IMR-90 (cell line): ENCODE measurements around the gene ABCC8. TPM values are rescaled to one million over a fixed set of nuclear protein-coding genes. Genes with fewer than 3 reads are reported as not detected.
A peak's percentile ranks its signal among the peaks of the same experiment; 100 is the strongest.

Experiments
- ATAC-seq: fragments of 200-7000 bp; cut with Tn5 transposase; 2 replicates; pipeline ENCODE4 v1.9.1; 2020; ENCODE audit warnings: low read depth, mild to moderate bottlenecking, moderate library complexity
- BruUV-seq: library from RNA; stranded (reverse); fragments of 400-500 nt; replicated peaks from 2 replicates; lab custom pipeline; 2021; lab: Mats Ljungman, UMichigan
- CTCF ChIA-PET: fragments of 300-600 bp; formaldehyde crosslinking; extraction: SDS; loops from one replicate; lab custom pipeline; 2021; ENCODE audit warnings: antibody characterized with exemption; lab: Yijun Ruan, JAX
- POLR2A ChIA-PET: fragments of 300-600 bp; sonication (Branson Sonifier 250); formaldehyde crosslinking; loops from one replicate; lab custom pipeline; 2022; ENCODE audit warnings: antibody characterized with exemption; ENCODE audit not compliant: unreplicated experiment; lab: Charles Lee
- DNase-seq: peaks from one replicate; pipeline ENCODE4 v3.0.0; 2013
- H2AFZ ChIP-seq: replicated peaks from 2 replicates; pipeline ENCODE3; 2013; ENCODE audit warnings: low read length, mild to moderate bottlenecking; ENCODE audit not compliant: poor library complexity
- H2AK5ac ChIP-seq: 2 replicates; pipeline ENCODE4 v1.6.1; 2013; ENCODE audit warnings: low read depth, low read length, inconsistent platforms
- H2AK9ac ChIP-seq: replicated peaks from 2 replicates; pipeline ENCODE3; 2013; ENCODE audit warnings: mild to moderate bottlenecking, low read depth, low read length, moderate library complexity; ENCODE audit not compliant: poor library complexity
- H2BK120ac ChIP-seq: 2 replicates; pipeline ENCODE4 v1.6.1; 2013; ENCODE audit warnings: low read depth, low read length, inconsistent platforms
- H2BK15ac ChIP-seq: 3 replicates; pipeline ENCODE4 v1.6.1; 2013; ENCODE audit warnings: low read depth, low read length, inconsistent platforms
- H2BK20ac ChIP-seq: 2 replicates; pipeline ENCODE4 v1.6.1; 2013; ENCODE audit warnings: low read depth, mild to moderate bottlenecking, inconsistent platforms, low read length, moderate library complexity
- H2BK5ac ChIP-seq: 2 replicates; pipeline ENCODE4 v1.6.1; 2013; ENCODE audit warnings: mild to moderate bottlenecking, low read depth, low read length, inconsistent platforms; ENCODE audit not compliant: poor library complexity, severe bottlenecking
- H3K14ac ChIP-seq: replicated peaks from 2 replicates; pipeline ENCODE4 v1.6.1; 2013; ENCODE audit warnings: low read depth, low read length, inconsistent platforms
- H3K18ac ChIP-seq: 2 replicates; pipeline ENCODE4 v1.6.1; 2013; ENCODE audit warnings: low read depth, low read length, control low read depth
- H3K23ac ChIP-seq: 2 replicates; pipeline ENCODE4 v1.6.1; 2013; ENCODE audit warnings: low read depth, low read length, inconsistent platforms
- H3K27ac ChIP-seq: 2 replicates; pipeline ENCODE4 v1.5.1; 2013; ENCODE audit warnings: mild to moderate bottlenecking, control low read depth, low read length; ENCODE audit not compliant: insufficient read depth
- H3K27me3 ChIP-seq: 2 replicates; pipeline ENCODE4 v1.6.1; 2013; ENCODE audit warnings: low read length; ENCODE audit not compliant: control insufficient read depth, insufficient read depth
- H3K36me3 ChIP-seq: 2 replicates; pipeline ENCODE4 v1.6.1; 2013; ENCODE audit warnings: low read length, mixed read lengths; ENCODE audit not compliant: control insufficient read depth, insufficient read depth
- H3K4ac ChIP-seq: 2 replicates; pipeline ENCODE4 v1.6.1; 2013; ENCODE audit warnings: low read depth, low read length, inconsistent platforms
- H3K4me1 ChIP-seq: 2 replicates; pipeline ENCODE4 v1.6.1; 2013; ENCODE audit warnings: low read length, mixed read lengths; ENCODE audit not compliant: control insufficient read depth, insufficient read depth
- H3K4me2 ChIP-seq: 2 replicates; pipeline ENCODE4 v1.6.1; 2013; ENCODE audit warnings: low read depth, mild to moderate bottlenecking, control low read depth, low read length, moderate library complexity
- H3K4me3 ChIP-seq: 2 replicates; pipeline ENCODE4 v1.5.1; 2013; ENCODE audit warnings: low read depth, mild to moderate bottlenecking, control low read depth, low read length, moderate library complexity; ENCODE audit not compliant: insufficient read depth
- H3K56ac ChIP-seq: 2 replicates; pipeline ENCODE4 v1.6.1; 2013; ENCODE audit warnings: low read length, inconsistent platforms; ENCODE audit not compliant: insufficient read depth; ENCODE audit errors: extremely low read depth
- H3K79me1 ChIP-seq, 2 experiments: 2 replicates each; pipeline ENCODE4 v1.6.1; 2013; ENCODE audit warnings: low read length in 2 of 2, inconsistent platforms in 1 of 2, low read depth in 1 of 2
- H3K9ac ChIP-seq: 2 replicates; pipeline ENCODE4 v1.6.1; 2013; ENCODE audit warnings: low read depth, low read length, control low read depth
- H3K9me1 ChIP-seq: 2 replicates; pipeline ENCODE4 v1.6.1; 2013; ENCODE audit warnings: low read length, inconsistent platforms; ENCODE audit not compliant: insufficient read depth
- H3K9me3 ChIP-seq: 2 replicates; pipeline ENCODE4 v1.6.1; 2013; ENCODE audit warnings: low read length; ENCODE audit not compliant: control insufficient read depth, insufficient read depth
- H4K20me1 ChIP-seq: 2 replicates; pipeline ENCODE4 v1.6.1; 2013; ENCODE audit warnings: low read length, inconsistent platforms; ENCODE audit not compliant: insufficient read depth
- H4K5ac ChIP-seq: 2 replicates; pipeline ENCODE4 v1.6.1; 2013; ENCODE audit warnings: mild to moderate bottlenecking, low read depth, low read length, control low read depth
- H4K8ac ChIP-seq, 2 experiments: 2 replicates each; pipeline ENCODE4 v1.6.1; 2013; ENCODE audit warnings: low read depth in 2 of 2, low read length in 2 of 2, control low read depth in 1 of 2, inconsistent platforms in 1 of 2
- H4K91ac ChIP-seq: 2 replicates; pipeline ENCODE4 v1.6.1; 2013; ENCODE audit warnings: low read depth, low read length, inconsistent platforms; ENCODE audit not compliant: insufficient read depth
- BHLHE40 ChIP-seq: fragments of 150-350 bp; IDR thresholded peaks from 2 replicates; pipeline ENCODE4 v1.6.1; 2016; ENCODE audit warnings: mild to moderate bottlenecking, low read depth, low read length
- CEBPB ChIP-seq: IDR thresholded peaks from 2 replicates; pipeline ENCODE4 v1.6.1; 2012; ENCODE audit warnings: low read depth, low read length, improper control_type of control experiment
- CHD1 ChIP-seq: IDR thresholded peaks from 2 replicates; pipeline ENCODE4 v1.6.1; 2012; ENCODE audit warnings: low read depth, low read length, improper control_type of control experiment
- CTCF ChIP-seq: conservative IDR thresholded peaks from 2 replicates; pipeline ENCODE4 v1.5.1; 2012; ENCODE audit warnings: mild to moderate bottlenecking, low read depth, low read length, improper control_type of control experiment
- ELK1 ChIP-seq: fragments of 150-350 bp; IDR thresholded peaks from 2 replicates; pipeline ENCODE4 v1.6.1; 2016; ENCODE audit warnings: low read depth, mild to moderate bottlenecking, low read length, moderate library complexity, borderline replicate concordance
- FOS ChIP-seq: fragments of 150-350 bp; IDR thresholded peaks from 2 replicates; pipeline ENCODE4 v1.6.1; 2016; ENCODE audit warnings: low read depth, low read length
- MAFK ChIP-seq: IDR thresholded peaks from 2 replicates; pipeline ENCODE4 v1.6.1; 2012; ENCODE audit warnings: low read depth, low read length, improper control_type of control experiment
- MAZ ChIP-seq: IDR thresholded peaks from 2 replicates; pipeline ENCODE4 v1.6.1; 2012; ENCODE audit warnings: low read depth, mild to moderate bottlenecking, low read length, improper control_type of control experiment, moderate library complexity, borderline replicate concordance
- NFE2L2 ChIP-seq: fragments of 150-350 bp; IDR thresholded peaks from 2 replicates; pipeline ENCODE4 v1.6.1; 2016; ENCODE audit warnings: low read depth, mild to moderate bottlenecking, low read length
- POLR2A ChIP-seq: IDR thresholded peaks from 2 replicates; pipeline ENCODE4 v1.6.1; 2012; ENCODE audit warnings: mild to moderate bottlenecking, low read depth, low read length
- RAD21 ChIP-seq: IDR thresholded peaks from 2 replicates; pipeline ENCODE4 v1.6.1; 2012; ENCODE audit warnings: low read length, improper control_type of control experiment
- RCOR1 ChIP-seq: IDR thresholded peaks from 2 replicates; pipeline ENCODE4 v1.6.1; 2012; ENCODE audit warnings: mild to moderate bottlenecking, low read length, improper control_type of control experiment; ENCODE audit not compliant: insufficient replicate concordance
- RFX5 ChIP-seq: IDR thresholded peaks from 2 replicates; pipeline ENCODE4 v1.8.0; 2012; ENCODE audit warnings: low read depth, mild to moderate bottlenecking, low read length, moderate library complexity
- SMC3 ChIP-seq: fragments of 150-350 bp; IDR thresholded peaks from 2 replicates; pipeline ENCODE4 v1.6.1; 2016; ENCODE audit warnings: low read depth, mild to moderate bottlenecking, antibody characterized with exemption, low read length, moderate library complexity
- USF2 ChIP-seq: fragments of 150-350 bp; IDR thresholded peaks from 2 replicates; pipeline ENCODE4 v1.6.1; 2017; ENCODE audit warnings: mild to moderate bottlenecking, antibody characterized with exemption, low read length, low read depth
- WGBS, 2 experiments: methylation state at CpG; one replicate each; pipeline versions ENCODE4 v1.1.5 to v1.1.7; 2013; ENCODE audit warnings: missing lambda C conversion rate in 2 of 2; ENCODE audit not compliant: insufficient read length in 1 of 2; ENCODE audit errors: extremely low coverage in 2 of 2; 5-methylcytosine and 5-hydroxymethylcytosine counted together
- dilution Hi-C: fragments of 300-500 bp; cut with HindIII; formaldehyde crosslinking; loops from one replicate; pipeline ENCODE4 v1.14.3; 2018; ENCODE audit warnings: low sequenced_read_pairs; ENCODE audit not compliant: unreplicated experiment
- in situ Hi-C: fragments of 300-500 bp; cut with MboI; formaldehyde crosslinking; loops from 3 replicates; pipeline ENCODE4 v1.14.3; 2019; ENCODE audit warnings: low sequenced_read_pairs, inconsistent platforms, mixed read lengths
- intact Hi-C: fragments of 100-400 bp; cut with micrococcal nuclease; formaldehyde crosslinking; loops from 2 replicates; pipeline ENCODE4 v1.10.0; 2022
- polyA plus RNA-seq, 3 experiments: library from polyadenylated mRNA; depleted of rRNA; stranded (reverse); fragments of >200 nt; gene quantifications; 2 replicates each; pipeline ENCODE4 v1.2.3, GENCODE V29; 2012; ENCODE audit warnings: low replicate concordance in 1 of 3
- total RNA-seq: library from RNA; depleted of rRNA; stranded (reverse); fragments of >200 nt; gene quantifications from 2 replicates; pipeline ENCODE4 v1.2.3, GENCODE V29; 2012

Gene ABCC8
- total and polyA plus RNA-seq, 2 of the 4 experiments (the other 2 are of a cell fraction), result not detected

GRCh38 chr11:17479284-17480214 is 2.9 kb upstream of the ABCC8 start:
- no peak; the same call in 1 of the 2 replicates for ATAC-seq
- Histone ChIP-seq H3K56ac (no peak overlapping the region), H2BK15ac (no peak overlapping the region), H3K4me1 (no peaks in the 10 kb centered on the region), H3K79me1 (no peaks in the 10 kb centered on the region), H3K4me2 (no peak overlapping the region), H3K9me3 (no peaks in the 10 kb centered on the region), H2AFZ (peak overlapping the region; percentile 34), H3K18ac (no peak overlapping the region), H4K8ac (no peak overlapping the region), H4K5ac (no peak overlapping the region), H2BK20ac (no peak overlapping the region), H3K9ac (no peak overlapping the region), H3K27ac (no peak overlapping the region), H3K27me3 (peaks cover 29% of the 10 kb centered on the region), H2BK120ac (no peak overlapping the region), H4K20me1 (no peaks in the 10 kb centered on the region), H4K91ac (no peak overlapping the region), H3K23ac (no peak overlapping the region), H3K36me3 (no peaks in the 10 kb centered on the region), H3K9me1 (no peaks in the 10 kb centered on the region), H2BK5ac (no peak overlapping the region), H3K4ac (no peak overlapping the region), H3K4me3 (no peak overlapping the region), H2AK9ac (no peak overlapping the region), H3K14ac (no peak overlapping the region), H2AK5ac (no peak overlapping the region)
- dilution Hi-C loops, result no loop called here
- TF ChIP-seq ELK1 (no peak), USF2 (no peak), CTCF (no peak), SMC3 (no peak), NFE2L2 (no peak), MAFK (no peak), RAD21 (no peak), CHD1 (no peak), MAZ (no peak), FOS (no peak), POLR2A (no peak), RCOR1 (no peak), CEBPB (no peak), RFX5 (no peak), BHLHE40 (no peak)
- intact Hi-C loops, result no loop called here
- ChIA-PET POLR2A (no interaction called here), CTCF (no interaction called here)
- no peak for DNase-seq
- in situ Hi-C loops, result no loop called here
- 67% methylated on average over 1 of the region's 14 CpGs; no CpG with 5 or more reads in 1 of the 2 experiments for WGBS, 2 experiments
- BruUV-seq, result no TSS peak
